ENCODE measurements around the gene CHD2.

CHD2 gene

GRCh38 chr15:93067649-93068085 is 167.5 kb downstream of the CHD2 start:
- H3K4me2 ChIP-seq, result no peak overlapping the region
- no peak overlapping the region for H3K27ac ChIP-seq
- H3K79me2 ChIP-seq (ENCODE audit: insufficient read depth, low read depth), result no peaks in the 10 kb centered on the region
- H3K4me3 ChIP-seq (IDR thresholded peaks at IDR 0.05; ENCODE audit: insufficient read depth, low read depth, low read length), result no peak overlapping the region
- TF ChIP-seq CTCF (conservative IDR thresholded peaks at IDR 0.05; ENCODE audit: low read depth, low read length), result no peak
- H4K20me1 ChIP-seq (ENCODE audit: insufficient read depth), result no peaks in the 10 kb centered on the region
- no peaks in the 10 kb centered on the region for H3K4me1 ChIP-seq (ENCODE audit: low read depth, poor library complexity, severe bottlenecking)
- peaks cover 4% of the 10 kb centered on the region; the same call in 1 of the 2 replicates for H3K27me3 ChIP-seq (ENCODE audit: insufficient read depth, low read depth)
- no peak overlapping the region for H3K9ac ChIP-seq
- H2AFZ ChIP-seq (ENCODE audit: low read depth), result no peak overlapping the region
- H3K36me3 ChIP-seq (ENCODE audit: insufficient read depth), result no peaks in the 10 kb centered on the region

GRCh38 chr15:93068581-93069199 is 168.6 kb downstream of the CHD2 start:
- H3K27ac ChIP-seq, result no peak overlapping the region
- H3K4me1 ChIP-seq (ENCODE audit: low read depth, poor library complexity, severe bottlenecking), result no peaks in the 10 kb centered on the region
- no peak overlapping the region for H3K9ac ChIP-seq
- H3K79me2 ChIP-seq (ENCODE audit: insufficient read depth, low read depth), result no peaks in the 10 kb centered on the region
- H3K27me3 ChIP-seq (ENCODE audit: insufficient read depth, low read depth), result peaks cover 4% of the 10 kb centered on the region; the same call in 1 of the 2 replicates
- TF ChIP-seq CTCF (conservative IDR thresholded peaks at IDR 0.05; ENCODE audit: low read depth, low read length), result no peak
- H4K20me1 ChIP-seq (ENCODE audit: insufficient read depth), result no peaks in the 10 kb centered on the region
- H3K4me3 ChIP-seq (IDR thresholded peaks at IDR 0.05; ENCODE audit: insufficient read depth, low read depth, low read length), result no peak overlapping the region
- H3K4me2 ChIP-seq, result no peak overlapping the region
- no peak overlapping the region for H2AFZ ChIP-seq (ENCODE audit: low read depth)
- H3K36me3 ChIP-seq (ENCODE audit: insufficient read depth), result no peaks in the 10 kb centered on the region

GRCh38 chr15:93070132-93070531 is 170.0 kb downstream of the CHD2 start:
- Histone ChIP-seq H3K36me3 (ENCODE audit: insufficient read depth) (no peaks in the 10 kb centered on the region), H2AFZ (ENCODE audit: low read depth) (no peak overlapping the region), H3K27me3 (ENCODE audit: insufficient read depth, low read depth) (peaks cover 4% of the 10 kb centered on the region; the same call in 1 of the 2 replicates), H3K9ac (no peak overlapping the region), H3K4me3 (IDR thresholded peaks at IDR 0.05; ENCODE audit: insufficient read depth, low read depth, low read length) (no peak overlapping the region), H3K79me2 (ENCODE audit: insufficient read depth, low read depth) (no peaks in the 10 kb centered on the region), H4K20me1 (ENCODE audit: insufficient read depth) (no peaks in the 10 kb centered on the region), H3K27ac (no peak overlapping the region), H3K4me2 (no peak overlapping the region), H3K4me1 (ENCODE audit: low read depth, poor library complexity, severe bottlenecking) (no peaks in the 10 kb centered on the region)
- no peak for TF ChIP-seq CTCF (conservative IDR thresholded peaks at IDR 0.05; ENCODE audit: low read depth, low read length)

GRCh38 chr15:93070551-93071296 is 170.6 kb downstream of the CHD2 start:
- H3K27me3 ChIP-seq (ENCODE audit: insufficient read depth, low read depth), result peaks cover 4% of the 10 kb centered on the region; the same call in 1 of the 2 replicates
- no peaks in the 10 kb centered on the region for H3K36me3 ChIP-seq (ENCODE audit: insufficient read depth)
- H3K4me2 ChIP-seq, result no peak overlapping the region
- H4K20me1 ChIP-seq (ENCODE audit: insufficient read depth), result no peaks in the 10 kb centered on the region
- no peak overlapping the region for H3K4me3 ChIP-seq (IDR thresholded peaks at IDR 0.05; ENCODE audit: insufficient read depth, low read depth, low read length)
- no peak overlapping the region for H3K27ac ChIP-seq
- H3K79me2 ChIP-seq (ENCODE audit: insufficient read depth, low read depth), result no peaks in the 10 kb centered on the region
- no peak overlapping the region for H2AFZ ChIP-seq (ENCODE audit: low read depth)
- H3K9ac ChIP-seq, result no peak overlapping the region
- H3K4me1 ChIP-seq (ENCODE audit: low read depth, poor library complexity, severe bottlenecking), result no peaks in the 10 kb centered on the region
- TF ChIP-seq CTCF (conservative IDR thresholded peaks at IDR 0.05; ENCODE audit: low read depth, low read length), result no peak
